Measurements from ENCODE around the gene CST7. TPM values are rescaled to one million over a fixed set of nuclear protein-coding genes. Genes with fewer than 3 reads are reported as not detected.
"Not testable (repeated sequence)": the region's sequence is repeated elsewhere in the genome, so short reads cannot be mapped to it uniquely, and the experiment has no call there.

CST7 gene
- total RNA-seq, 1 experiment from 2014 or later = not detected

GRCh38 chr20:24918579-24919566 is 30.2 kb upstream of the CST7 start:
- Histone ChIP-seq H3K9ac (ENCODE audit: extremely low read depth, insufficient read length, low read length) (no peak overlapping the region), H4K91ac (ENCODE audit: insufficient read length, low read depth, low read length) (no peak overlapping the region), H2BK120ac (ENCODE audit: low read depth, low read length, poor library complexity, severe bottlenecking) (no peak overlapping the region), H3K4me2 (ENCODE audit: insufficient read depth, insufficient read length, low read length) (no peak overlapping the region), H3K56ac (ENCODE audit: insufficient read length, low read depth, low read length) (no peak overlapping the region), H3K27me3 (ENCODE audit: insufficient read depth, low read length) (no peaks in the 10 kb centered on the region), H2BK15ac (ENCODE audit: low read depth, low read length) (no peak overlapping the region), H2BK5ac (ENCODE audit: insufficient read length, low read length) (no peak overlapping the region), H2BK20ac (ENCODE audit: low read depth, low read length, poor library complexity, severe bottlenecking) (no peak overlapping the region), H3K79me1 (ENCODE audit: insufficient read depth, low read depth, low read length, poor library complexity, severe bottlenecking) (no peaks in the 10 kb centered on the region), H2AK5ac (ENCODE audit: insufficient read length, low read length) (no peak overlapping the region), H3K4ac (ENCODE audit: low read depth, low read length) (no peak overlapping the region), H2BK12ac (ENCODE audit: insufficient read length, low read depth, low read length) (no peak overlapping the region), H3K79me2 (ENCODE audit: insufficient read depth, low read length) (no peaks in the 10 kb centered on the region), H3K27ac (ENCODE audit: insufficient read length, low read depth, low read length) (no peak overlapping the region), H3K4me1 (ENCODE audit: insufficient read depth, low read length) (no peaks in the 10 kb centered on the region), H4K5ac (ENCODE audit: insufficient read length, low read depth, low read length) (no peak overlapping the region), H3T11ph (ENCODE audit: low read length) (no peak overlapping the region), H2AFZ (ENCODE audit: low read length) (no peak overlapping the region), H4K20me1 (ENCODE audit: control insufficient read depth, insufficient read depth, insufficient read length) (no peaks in the 10 kb centered on the region), H3K23ac (ENCODE audit: insufficient read length, low read depth, low read length) (no peak overlapping the region), H3K23me2 (ENCODE audit: insufficient read length, low read depth, low read length, poor library complexity, severe bottlenecking) (no peaks in the 10 kb centered on the region), H3K14ac (ENCODE audit: insufficient read depth, low read length) (no peak overlapping the region), H3K9me3 (ENCODE audit: control insufficient read depth, low read depth, low read length) (no peaks in the 10 kb centered on the region), H3K18ac (ENCODE audit: insufficient read length, low read depth, low read length) (no peak overlapping the region), H4K8ac (replicated peaks; ENCODE audit: insufficient read length, low read depth, low read length) (no peak overlapping the region)
- Mint-ChIP-seq H3K27me3 (ENCODE audit: low read depth) (peaks cover 16% of the 10 kb centered on the region), H3K9me3 (peaks cover 16 to 21% of the 10 kb centered on the region in 2 experiments), H3K4me3 (no peak overlapping the region), H3K4me1 (peaks cover 7% of the 10 kb centered on the region in 2 experiments), H3K27ac (no peak overlapping the region), H3K36me3 (ENCODE audit: insufficient read depth in 1 of 3, low read depth in 3 of 3) (peaks cover 7 to 18% (median 11%) of the 10 kb centered on the region in 3 experiments; a peak in 6 of 7 replicates)
- no CpG with 5 or more reads among the region's 17 CpGs for WGBS (ENCODE audit: extremely low coverage, insufficient read length, low lambda C conversion rate)
- DNase-seq = no peak
- TF ChIP-seq CTCF (conservative IDR thresholded peaks at IDR 0.05) = no peak; the same call in 2 of the 3 replicates

GRCh38 chr20:24919665-24920064 is 29.4 kb upstream of the CST7 start:
- not testable (repeated sequence) for H2AK5ac ChIP-seq (ENCODE audit: insufficient read length, low read length); H4K8ac ChIP-seq (replicated peaks; ENCODE audit: insufficient read length, low read depth, low read length); H3K14ac ChIP-seq (ENCODE audit: insufficient read depth, low read length); H3K9ac ChIP-seq (ENCODE audit: extremely low read depth, insufficient read length, low read length); H2AFZ ChIP-seq (ENCODE audit: low read length); H3K4me3 Mint-ChIP-seq; H3T11ph ChIP-seq (ENCODE audit: low read length); H2BK20ac ChIP-seq (ENCODE audit: low read depth, low read length, poor library complexity, severe bottlenecking); H3K18ac ChIP-seq (ENCODE audit: insufficient read length, low read depth, low read length); H3K79me1 ChIP-seq (ENCODE audit: insufficient read depth, low read depth, low read length, poor library complexity, severe bottlenecking); H3K27me3 ChIP-seq (ENCODE audit: insufficient read depth, low read length); DNase-seq; H3K4me1 ChIP-seq (ENCODE audit: insufficient read depth, low read length); H2BK5ac ChIP-seq (ENCODE audit: insufficient read length, low read length); H3K9me3 ChIP-seq (ENCODE audit: control insufficient read depth, low read depth, low read length); H3K4me1 Mint-ChIP-seq; H3K23ac ChIP-seq (ENCODE audit: insufficient read length, low read depth, low read length); H3K23me2 ChIP-seq (ENCODE audit: insufficient read length, low read depth, low read length, poor library complexity, severe bottlenecking); H2BK12ac ChIP-seq (ENCODE audit: insufficient read length, low read depth, low read length); H3K79me2 ChIP-seq (ENCODE audit: insufficient read depth, low read length); H2BK15ac ChIP-seq (ENCODE audit: low read depth, low read length); H4K20me1 ChIP-seq (ENCODE audit: control insufficient read depth, insufficient read depth, insufficient read length); H3K27ac ChIP-seq (ENCODE audit: insufficient read length, low read depth, low read length); H4K91ac ChIP-seq (ENCODE audit: insufficient read length, low read depth, low read length); H3K56ac ChIP-seq (ENCODE audit: insufficient read length, low read depth, low read length); H3K4me2 ChIP-seq (ENCODE audit: insufficient read depth, insufficient read length, low read length); H3K4ac ChIP-seq (ENCODE audit: low read depth, low read length); H2BK120ac ChIP-seq (ENCODE audit: low read depth, low read length, poor library complexity, severe bottlenecking); H4K5ac ChIP-seq (ENCODE audit: insufficient read length, low read depth, low read length)
- no CpG with 5 or more reads among the region's 15 CpGs for WGBS (ENCODE audit: extremely low coverage, insufficient read length, low lambda C conversion rate)
- Mint-ChIP-seq H3K36me3 (ENCODE audit: insufficient read depth in 1 of 3, low read depth in 3 of 3) (peaks cover 7 to 18% (median 11%) of the 10 kb centered on the region in 3 experiments; a peak in 6 of 7 replicates), H3K27me3 (ENCODE audit: low read depth) (peaks cover 16% of the 10 kb centered on the region), H3K27ac (0 out of 7 replicates have a peak overlapping the region, but pooled peaks of 1 of the 3 experiments have one; percentile 63), H3K9me3 (peaks cover 16 to 21% of the 10 kb centered on the region in 2 experiments)
